NCI-H82 treated with DMSO at 0.1 percent for 48 hours (cell line): ENCODE data around the gene SOX10.

Source experiments
- DNase-seq: peaks from one replicate; lab custom pipeline; 2025; ENCODE audit not compliant: unreplicated experiment; lab: John Stamatoyannopoulos, UW

Gene SOX10

DNA sequence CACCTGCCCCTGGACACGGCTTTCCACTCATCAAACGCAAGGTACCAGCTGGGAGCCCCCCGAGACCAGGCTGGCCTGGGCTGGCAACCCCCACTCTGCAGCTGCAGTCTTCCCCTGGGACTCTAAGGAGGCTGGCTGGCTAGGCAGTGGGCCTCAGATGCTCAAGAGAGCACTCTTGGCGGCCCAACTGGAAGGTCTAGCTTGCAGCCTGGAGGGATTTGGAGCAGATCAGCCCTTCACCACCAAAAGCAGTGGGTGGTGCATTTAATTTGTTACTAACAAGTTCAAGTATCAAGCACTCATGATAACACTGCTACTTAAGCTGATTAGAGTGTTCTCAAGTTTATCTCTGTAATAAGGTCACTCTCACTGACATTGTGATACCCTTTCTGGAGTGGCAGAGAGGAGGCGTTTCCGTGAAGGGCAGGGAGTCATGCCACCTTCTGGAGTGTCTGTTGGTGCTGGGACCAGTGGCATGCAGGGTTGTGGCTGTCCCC, 52.4 kb downstream of the SOX10 start:
- no peak for DNase-seq

DNA sequence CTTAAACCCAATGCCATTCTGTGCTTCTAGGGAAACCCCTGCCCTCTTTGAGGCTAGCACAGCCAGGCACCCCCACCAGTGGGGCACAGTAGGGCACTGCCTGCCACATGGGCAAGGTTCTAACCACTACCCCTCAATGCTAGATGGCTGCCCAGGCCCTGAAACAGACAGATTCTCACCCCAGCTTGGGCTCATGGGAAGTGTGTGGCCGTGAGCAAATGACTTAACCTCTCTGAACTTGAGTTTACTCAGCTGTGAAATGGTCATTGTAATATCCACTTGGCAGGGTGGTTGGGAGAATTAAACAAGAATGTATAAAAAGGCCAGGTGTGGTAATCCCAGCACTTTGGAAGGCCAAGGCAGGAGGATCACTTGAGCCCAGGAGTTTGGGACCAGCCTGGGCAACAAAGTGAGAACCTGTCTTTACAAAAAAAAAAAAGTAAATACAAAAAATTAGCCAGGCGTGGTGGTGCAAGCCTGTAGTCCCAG, 53.4 kb downstream of the SOX10 start:
- no peak for DNase-seq

DNA sequence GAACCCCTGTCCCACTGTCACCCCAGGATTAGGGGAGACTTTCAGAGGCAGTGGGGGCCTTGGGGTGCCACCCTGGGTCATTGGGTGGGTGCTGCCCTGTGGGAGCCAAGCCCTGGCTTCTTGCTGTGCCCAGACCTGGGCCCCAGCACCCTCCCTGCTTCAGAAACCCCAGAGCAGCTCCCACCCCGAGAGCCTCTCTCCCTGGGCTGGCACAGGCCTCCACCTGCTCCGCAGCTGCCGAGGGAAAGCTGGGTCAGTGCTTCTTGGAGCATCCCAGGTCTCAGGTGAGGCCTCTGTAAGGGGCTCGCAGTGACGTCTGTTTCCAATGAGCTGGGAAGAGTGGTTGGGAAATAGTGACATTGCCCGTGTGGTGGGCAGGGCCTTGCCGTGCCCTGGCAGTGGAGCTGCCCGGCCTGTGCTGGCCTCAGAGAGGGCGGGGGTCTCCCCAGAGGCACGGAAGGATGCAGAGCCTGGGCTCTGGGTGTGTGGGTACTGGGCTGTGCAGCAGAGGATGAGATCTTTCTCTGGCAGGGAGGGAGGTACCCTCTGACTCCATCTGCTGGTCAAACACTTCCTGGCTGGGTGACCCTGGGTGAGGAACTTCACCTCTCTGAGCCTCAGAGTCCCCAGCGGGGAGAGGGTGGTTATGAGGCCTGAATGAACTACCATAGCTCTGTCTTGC, 53.9 kb downstream of the SOX10 start:
- no peak for DNase-seq

DNA sequence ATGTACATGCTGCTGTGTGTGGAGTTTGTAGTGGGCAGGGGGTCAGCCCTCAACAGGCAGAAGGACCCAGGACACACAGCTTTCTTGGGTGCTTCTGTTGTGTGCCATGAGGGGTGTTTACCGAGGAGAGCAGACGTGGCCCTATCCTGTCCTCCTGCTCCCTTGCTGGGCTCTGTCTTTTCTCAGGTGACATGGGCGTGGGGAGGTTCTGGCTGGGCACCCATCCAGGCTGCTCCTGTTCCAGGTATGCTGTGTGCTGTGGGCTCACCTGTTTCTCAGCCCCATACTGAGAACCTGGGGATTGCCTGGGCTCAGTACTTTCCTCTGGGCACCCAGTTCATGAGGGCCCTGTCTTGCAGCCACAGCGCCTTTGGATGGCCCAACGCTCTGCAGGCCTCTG, 55.0 kb downstream of the SOX10 start:
- no peak for DNase-seq

DNA sequence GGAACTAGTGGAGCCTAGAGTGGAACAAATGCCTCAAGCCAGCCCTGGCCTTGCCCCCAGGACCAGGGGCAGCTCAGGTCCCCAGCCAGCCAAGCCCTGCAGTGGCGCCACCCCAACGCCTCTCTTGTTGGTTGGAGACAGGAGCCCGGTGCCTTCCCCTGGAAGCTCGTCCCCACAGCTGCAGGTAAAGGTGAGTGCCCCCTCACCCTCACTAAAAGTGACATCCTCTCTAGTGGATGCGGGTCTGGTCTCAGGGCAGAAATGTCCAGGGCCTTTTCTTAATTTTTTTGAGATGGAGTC, 56.8 kb downstream of the SOX10 start:
- DNase-seq: no peak

DNA sequence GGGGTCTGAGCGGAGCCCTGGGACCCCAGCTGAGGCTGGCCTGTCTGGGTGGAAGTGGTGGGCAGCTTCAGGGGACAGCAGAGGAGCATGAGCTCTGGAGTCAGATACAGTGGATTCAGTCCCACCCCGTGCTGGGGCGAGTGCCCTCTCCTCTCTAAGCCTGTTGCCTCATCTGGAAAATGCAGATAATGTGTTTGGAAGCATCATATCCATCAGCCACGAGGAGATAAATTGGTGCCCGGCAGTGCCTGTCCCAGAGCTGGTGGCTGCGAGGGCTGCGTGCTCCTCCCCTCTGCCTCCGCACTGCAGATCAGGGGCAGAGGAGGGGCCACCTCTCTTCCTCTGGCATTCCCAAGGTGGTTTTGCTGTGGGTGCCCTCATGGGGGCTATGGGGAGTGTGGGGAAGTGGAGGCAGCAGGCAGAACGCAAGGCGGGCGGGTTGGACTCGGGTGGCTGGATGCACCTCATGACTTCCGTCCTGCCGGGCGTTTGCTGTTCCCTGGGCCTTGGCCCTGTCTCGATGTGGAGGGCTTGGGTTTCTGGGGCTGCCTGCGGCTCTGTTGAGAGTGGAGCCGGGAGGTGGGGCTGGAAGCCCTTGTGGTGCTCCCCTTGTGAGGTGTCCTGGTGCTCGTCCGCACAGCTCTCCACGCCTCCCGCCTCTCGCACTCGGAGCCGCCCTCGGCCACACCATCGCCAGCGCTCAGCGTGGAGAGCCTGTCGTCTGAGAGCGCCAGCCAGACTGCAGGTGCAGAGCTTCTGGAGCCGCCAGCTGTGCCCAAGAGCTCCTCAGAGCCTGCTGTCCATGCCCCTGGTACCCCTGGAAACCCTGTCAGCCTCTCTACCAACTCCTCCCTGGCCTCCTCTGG, 57.4 kb downstream of the SOX10 start:
- no peak for DNase-seq

DNA sequence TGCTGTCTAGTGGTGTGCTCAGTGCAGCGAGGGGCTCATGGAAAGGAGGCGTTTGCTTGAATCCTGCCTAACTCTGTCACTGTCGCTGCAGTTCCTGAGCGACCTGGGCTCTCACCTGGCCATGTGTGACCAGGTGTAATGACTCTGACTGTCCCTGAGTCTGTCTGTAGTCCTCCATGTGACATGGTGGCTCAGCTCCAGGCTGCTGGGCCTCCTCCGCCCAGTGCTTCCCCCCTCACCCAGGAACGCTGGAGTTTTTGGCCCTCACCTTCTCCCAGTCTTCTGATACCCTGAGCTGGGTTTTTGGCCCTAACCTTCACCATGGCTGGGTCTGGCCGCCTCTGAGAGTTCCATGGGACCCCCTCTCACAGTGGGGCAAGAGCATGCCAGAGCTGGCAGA, 58.0 kb downstream of the SOX10 start:
- DNase-seq: no peak

DNA sequence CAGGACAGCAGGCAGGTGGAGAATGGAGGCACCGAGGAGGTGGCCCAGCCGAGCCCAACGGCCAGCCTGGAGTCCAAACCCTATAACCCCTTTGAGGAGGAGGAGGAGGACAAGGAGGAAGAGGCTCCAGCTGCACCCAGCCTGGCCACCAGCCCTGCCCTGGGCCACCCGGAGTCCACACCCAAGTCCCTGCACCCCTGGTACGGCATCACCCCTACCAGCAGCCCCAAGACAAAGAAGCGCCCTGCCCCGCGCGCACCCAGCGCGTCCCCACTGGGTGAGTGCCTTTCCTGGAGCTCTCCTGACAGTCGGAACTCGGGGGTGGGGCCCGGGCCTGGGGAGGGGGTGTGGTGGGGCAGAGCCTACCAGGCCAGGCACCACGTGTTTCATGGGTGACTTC, 58.6 kb downstream of the SOX10 start:
- no peak for DNase-seq

DNA sequence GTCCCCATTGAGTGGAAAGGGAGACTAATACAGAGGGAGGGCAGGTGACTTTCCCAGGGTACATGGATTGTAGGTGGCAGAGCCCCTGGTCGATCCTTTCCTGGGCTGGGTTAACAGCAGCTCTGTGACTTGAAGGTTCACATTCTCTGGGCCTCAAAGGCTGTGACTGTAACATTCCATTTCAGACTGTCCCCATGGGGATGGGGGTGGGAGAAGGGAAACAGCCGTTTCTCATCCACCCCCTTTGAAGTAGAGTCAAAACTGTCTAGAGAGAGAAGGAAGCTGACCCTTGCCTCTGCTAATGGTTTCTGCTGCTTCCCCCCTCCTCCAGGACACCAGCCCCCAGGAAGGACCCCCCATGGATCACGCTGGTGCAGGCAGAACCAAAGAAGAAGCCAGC, 59.0 kb downstream of the SOX10 start:
- DNase-seq: no peak

DNA sequence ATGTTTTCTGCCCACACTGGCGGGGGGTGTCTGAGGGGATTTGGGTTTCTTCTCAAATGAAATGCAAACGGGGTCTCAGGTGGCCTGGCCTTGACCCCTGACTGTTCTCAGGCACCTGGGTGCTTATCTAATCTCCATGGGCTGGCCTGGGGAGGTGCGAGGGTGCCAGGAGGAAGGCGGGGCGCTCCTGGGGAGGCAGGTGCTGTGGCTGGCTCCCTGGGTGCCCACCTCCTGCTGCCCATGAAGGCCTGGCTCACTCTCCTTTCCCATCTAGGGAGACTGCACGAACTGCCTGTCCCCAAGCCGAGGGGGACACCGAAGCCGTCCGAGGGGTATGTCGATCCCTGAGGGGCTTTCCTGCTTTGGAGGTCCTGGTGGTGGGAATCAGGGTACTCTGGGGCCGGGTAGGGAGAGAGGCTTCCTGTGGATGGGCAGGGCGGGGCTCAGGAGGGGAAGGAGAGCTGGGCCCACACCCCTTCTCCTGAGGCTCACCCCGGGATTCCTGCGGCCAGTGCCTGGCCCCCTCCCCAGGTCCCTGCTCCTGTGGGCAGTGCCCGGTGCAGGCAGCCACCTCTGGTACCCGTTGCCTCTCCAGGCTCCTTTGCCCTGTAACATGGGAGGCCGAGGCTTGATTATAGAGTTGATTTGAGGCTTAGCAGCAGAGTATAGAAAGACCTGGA, 59.8 kb downstream of the SOX10 start:
- DNase-seq: no peak

DNA sequence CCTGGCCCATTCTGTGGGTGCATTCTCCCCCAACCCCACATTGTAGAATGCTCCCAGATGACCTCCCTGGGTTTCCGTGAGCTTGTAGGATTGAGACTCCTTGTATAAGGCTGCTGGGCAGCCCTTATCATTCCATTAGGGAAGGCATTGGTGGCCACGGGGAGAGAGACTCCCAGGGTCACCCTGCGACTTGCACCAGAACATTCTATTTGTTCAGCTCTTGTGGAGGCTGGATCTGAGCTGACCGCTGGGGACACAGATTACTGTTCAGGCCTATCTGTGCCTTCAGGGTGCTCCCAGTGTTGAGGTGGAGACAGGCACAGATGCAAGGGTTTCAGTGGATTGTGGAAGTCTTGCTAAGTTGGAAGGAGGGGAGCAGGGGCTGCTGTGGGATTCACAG, 60.4 kb downstream of the SOX10 start:
- no peak for DNase-seq
